HAP-1 (cell line): Measurements from ENCODE around the gene ZNF91.
"Not testable (repeated sequence)": the region's sequence is repeated elsewhere in the genome, so short reads cannot be mapped to it uniquely, and the experiment has no call there.

Experiments used
- DNase-seq, 2 experiments: peaks; one replicate each; pipeline ENCODE4 v3.0.0-alpha.2; 2016 to 2020; ENCODE audit warnings: low spot score in 2 of 2
- H3K27me3 ChIP-seq: fragments of 250-450 bp; sonication (Bioruptor Pico); 2 replicates; pipeline ENCODE4 v1.5.1; 2020; ENCODE audit warnings: low read depth, mild to moderate bottlenecking, moderate library complexity
- H3K36me3 ChIP-seq: fragments of 250-450 bp; sonication (Bioruptor Pico); replicated peaks from 2 replicates; pipeline ENCODE4 v1.5.1; 2020; ENCODE audit warnings: mild to moderate bottlenecking
- H3K4me1 ChIP-seq: fragments of 250-450 bp; sonication (Bioruptor Pico); 2 replicates; pipeline ENCODE4 v1.5.1; 2020; ENCODE audit warnings: mild to moderate bottlenecking
- H3K4me3 ChIP-seq: fragments of 250-450 bp; sonication (Bioruptor Pico); 2 replicates; pipeline ENCODE4 v1.5.1; 2020; ENCODE audit warnings: mild to moderate bottlenecking, moderate library complexity
- H3K9me3 ChIP-seq: fragments of 250-450 bp; sonication (Bioruptor Pico); 2 replicates; pipeline ENCODE4 v1.5.1; 2020; ENCODE audit warnings: mild to moderate bottlenecking, moderate library complexity
- in situ Hi-C: fragments of 300-500 bp; cut with MboI; formaldehyde crosslinking; loops from 3 replicates; pipeline ENCODE4 v1.14.3; 2020; ENCODE audit warnings: low sequenced_read_pairs, inconsistent platforms, mixed read lengths

The ZNF91 gene

DNA sequence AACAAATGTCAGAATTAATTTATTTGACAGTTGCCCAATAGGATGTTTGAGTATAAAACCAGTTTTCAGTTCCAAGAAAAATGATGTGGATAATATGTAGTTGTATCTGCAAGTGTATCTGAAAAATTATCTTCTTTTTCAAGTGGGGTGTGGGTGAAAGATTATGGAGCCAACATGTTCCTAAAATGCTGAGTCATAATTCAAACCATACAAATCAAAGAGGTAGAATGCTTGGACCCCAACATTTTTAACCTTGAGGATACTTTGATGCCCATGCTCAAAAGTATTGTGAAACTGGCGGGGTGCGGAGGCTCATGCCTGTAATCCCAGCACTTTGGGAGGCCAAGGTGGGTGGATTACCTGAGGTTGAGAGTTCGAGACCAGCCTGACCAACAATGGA, 91.0 kb downstream of the ZNF91 start:
- Histone ChIP-seq H3K27me3 (no peaks in the 10 kb centered on the region), H3K9me3 (no peaks in the 10 kb centered on the region; the same call in 1 of the 2 replicates), H3K36me3 (no peaks in the 10 kb centered on the region), H3K4me1 (no peaks in the 10 kb centered on the region), H3K4me3 (no peak overlapping the region)
- in situ Hi-C loops = no loop called here
- DNase-seq = no peak

DNA sequence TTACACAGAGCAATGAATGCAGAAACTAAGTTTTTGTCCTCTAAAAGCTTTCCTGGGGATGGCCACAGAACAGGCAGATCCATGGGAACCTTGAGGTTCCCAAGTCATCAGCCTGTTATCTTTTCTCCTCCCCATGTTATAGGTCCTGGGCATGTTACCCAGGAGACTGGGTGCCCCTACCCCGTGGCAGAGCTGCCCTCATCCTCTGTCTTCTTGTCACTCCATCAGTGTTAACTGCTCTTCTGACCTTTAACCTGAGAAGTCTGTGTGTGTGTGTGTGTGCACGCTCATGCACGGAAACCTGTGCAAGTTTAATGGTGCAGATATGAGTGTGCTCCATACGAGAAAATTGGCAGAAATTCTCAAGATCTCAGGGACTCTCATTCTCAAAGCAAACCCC, 101.1 kb downstream of the ZNF91 start:
- H3K4me1 ChIP-seq = no peaks in the 10 kb centered on the region
- H3K4me3 ChIP-seq = no peak overlapping the region
- H3K27me3 ChIP-seq = no peaks in the 10 kb centered on the region
- no peaks in the 10 kb centered on the region for H3K9me3 ChIP-seq
- no peak for DNase-seq
- no peaks in the 10 kb centered on the region for H3K36me3 ChIP-seq
- in situ Hi-C loops = no loop called here

DNA sequence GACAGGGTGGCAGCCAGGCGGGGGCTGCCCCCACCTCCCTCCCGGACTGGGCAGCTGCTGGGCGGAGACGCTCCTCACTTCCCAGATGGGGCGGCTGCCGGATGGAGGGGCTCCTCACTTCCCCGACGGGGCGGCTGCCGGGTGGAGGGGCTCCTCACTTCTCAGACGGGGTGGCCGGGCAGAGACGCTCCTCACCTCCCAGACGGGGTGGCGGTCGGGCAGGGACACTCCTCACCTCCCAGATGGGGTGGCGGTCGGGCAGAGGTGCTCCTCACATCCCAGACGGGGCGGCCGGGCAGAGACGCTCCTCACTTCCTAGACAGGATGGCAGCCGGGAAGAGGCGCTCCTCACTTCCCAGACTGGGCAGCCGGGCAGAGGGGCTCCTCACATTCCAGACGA, 105.3 kb downstream of the ZNF91 start:
- H3K4me1 ChIP-seq, in situ Hi-C loops, H3K27me3 ChIP-seq, H3K9me3 ChIP-seq, H3K4me3 ChIP-seq, H3K36me3 ChIP-seq, DNase-seq: not testable (repeated sequence)
